ENCODE data around the gene MAP3K15. TPM values are rescaled to one million over a fixed set of nuclear protein-coding genes. Genes with fewer than 3 reads are reported as not detected.
A peak's percentile ranks its signal among the peaks of the same experiment; 100 is the strongest.

MAP3K15 gene
- total RNA-seq, 1 experiment from 2014 or later, result 1.3 TPM

DNA sequence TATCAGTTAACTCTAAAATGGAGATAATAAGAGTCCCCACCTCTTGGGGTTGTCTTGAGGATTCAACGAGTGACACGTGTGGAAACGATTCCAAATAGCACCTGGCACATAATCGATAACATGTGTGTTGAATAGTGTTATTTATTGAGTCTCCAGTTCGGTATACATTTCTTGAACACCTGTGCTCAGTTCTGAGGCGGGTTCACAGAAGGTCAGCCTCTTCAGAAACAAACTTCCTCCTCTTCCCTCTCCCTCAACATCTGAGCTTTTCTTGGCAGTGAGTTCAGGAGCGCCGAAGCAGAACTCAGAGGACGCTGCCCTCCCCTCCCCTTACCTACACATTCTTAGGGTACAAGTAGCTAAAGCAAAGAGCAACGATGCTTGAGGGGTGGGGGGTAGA, 170.6 kb downstream of the MAP3K15 start:
- Histone ChIP-seq H3K79me2 (ENCODE audit: insufficient read depth, low read length) (peaks cover 45% of the 10 kb centered on the region), H3K9me2 (ENCODE audit: insufficient read depth) (no peaks in the 10 kb centered on the region), H4K20me1 (ENCODE audit: insufficient read depth) (no peaks in the 10 kb centered on the region), H3K27me3 (ENCODE audit: insufficient read depth, low read length) (no peaks in the 10 kb centered on the region), H3K9me3 (ENCODE audit: control insufficient read depth in 1 of 2, insufficient read depth in 1 of 2, low read depth in 1 of 2, low read length in 2 of 2) (no peaks in the 10 kb centered on the region), H3K4me1 (ENCODE audit: control insufficient read depth in 1 of 2, insufficient read depth in 2 of 2, low read length in 2 of 2) (peaks cover 3 to 14% of the 10 kb centered on the region in 2 experiments; a peak in 3 of 4 replicates), H3K4me2 (ENCODE audit: low read length) (peak overlapping the region; percentile 80), H3K36me3 (ENCODE audit: control insufficient read depth in 1 of 2, insufficient read depth in 2 of 2, low read length in 2 of 2) (peaks cover 0 to 1% of the 10 kb centered on the region in 2 experiments; a peak in 1 of 4 replicates), H3K4me3 (replicated peaks in 1 of 2; ENCODE audit: low read depth in 1 of 2, low read length in 2 of 2) (peak overlapping the region; percentile 70 to 80), H2AFZ (ENCODE audit: low read depth, low read length, poor library complexity, severe bottlenecking) (no peak overlapping the region), H3K27ac (ENCODE audit: low read depth, low read length) (no peak overlapping the region), H3K9ac (ENCODE audit: low read length) (peak overlapping the region; percentile 79)
- DNase-seq (ENCODE audit: low read depth, low spot score) (no peak), ATAC-seq (no peak)
- TSS peak; percentile 42 for BruUV-seq (replicated peaks)
- CTCF ChIA-PET, result interaction anchor here (0.6 kb wide), 1 partner anchor 10 kb away, joined by 5 read pairs; no protein-coding TSS in a partner anchor
- RAD21 ChIA-PET (ENCODE audit: low non-redundant PET in 1 of 2, low total read pairs in 2 of 2, uncharacterized antibody in 2 of 2, unreplicated experiment in 2 of 2), result no interaction called here
- TF ChIP-seq, protein P1, sequence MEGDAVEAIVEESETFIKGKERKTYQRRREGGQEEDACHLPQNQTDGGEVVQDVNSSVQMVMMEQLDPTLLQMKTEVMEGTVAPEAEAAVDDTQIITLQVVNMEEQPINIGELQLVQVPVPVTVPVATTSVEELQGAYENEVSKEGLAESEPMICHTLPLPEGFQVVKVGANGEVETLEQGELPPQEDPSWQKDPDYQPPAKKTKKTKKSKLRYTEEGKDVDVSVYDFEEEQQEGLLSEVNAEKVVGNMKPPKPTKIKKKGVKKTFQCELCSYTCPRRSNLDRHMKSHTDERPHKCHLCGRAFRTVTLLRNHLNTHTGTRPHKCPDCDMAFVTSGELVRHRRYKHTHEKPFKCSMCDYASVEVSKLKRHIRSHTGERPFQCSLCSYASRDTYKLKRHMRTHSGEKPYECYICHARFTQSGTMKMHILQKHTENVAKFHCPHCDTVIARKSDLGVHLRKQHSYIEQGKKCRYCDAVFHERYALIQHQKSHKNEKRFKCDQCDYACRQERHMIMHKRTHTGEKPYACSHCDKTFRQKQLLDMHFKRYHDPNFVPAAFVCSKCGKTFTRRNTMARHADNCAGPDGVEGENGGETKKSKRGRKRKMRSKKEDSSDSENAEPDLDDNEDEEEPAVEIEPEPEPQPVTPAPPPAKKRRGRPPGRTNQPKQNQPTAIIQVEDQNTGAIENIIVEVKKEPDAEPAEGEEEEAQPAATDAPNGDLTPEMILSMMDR (IDR thresholded peaks at IDR 0.05 in 2 of 3, conservative IDR thresholded peaks at IDR 0.05 in 1 of 3; ENCODE audit: borderline replicate concordance in 1 of 3, insufficient read depth in 1 of 3, low read depth in 2 of 3, low read length in 2 of 3), result no peak
- TF ChIP-seq POLR2A (IDR thresholded peaks at IDR 0.05; ENCODE audit: borderline replicate concordance, extremely low read depth, insufficient read depth, insufficient read length) (no peak), EZH2phosphoT487 (IDR thresholded peaks at IDR 0.05; ENCODE audit: borderline replicate concordance) (no peak), SIN3A (IDR thresholded peaks at IDR 0.05; ENCODE audit: low read depth) (no peak), YY1 (IDR thresholded peaks at IDR 0.05; ENCODE audit: extremely low read depth, insufficient replicate concordance, low read depth, low read length) (no peak), ZFX (IDR thresholded peaks at IDR 0.05) (no peak), EZH2 (IDR thresholded peaks at IDR 0.05) (no peak), CBX3 (IDR thresholded peaks at IDR 0.05; ENCODE audit: low read depth) (no peak), JUND (IDR thresholded peaks at IDR 0.05) (no peak), SRF (IDR thresholded peaks at IDR 0.05; ENCODE audit: low read depth) (no peak), ELF1 (IDR thresholded peaks at IDR 0.05; ENCODE audit: borderline replicate concordance, low read depth) (no peak), SP1 (IDR thresholded peaks at IDR 0.05; ENCODE audit: low read depth) (no peak), POLR2AphosphoS5 (IDR thresholded peaks at IDR 0.05; ENCODE audit: low read depth, low read length) (no peak), FOSL1 (IDR thresholded peaks at IDR 0.05; ENCODE audit: low read depth) (no peak), EGR1 (IDR thresholded peaks at IDR 0.05; ENCODE audit: low read depth) (no peak)
- TF ChIP-seq, protein P2, sequence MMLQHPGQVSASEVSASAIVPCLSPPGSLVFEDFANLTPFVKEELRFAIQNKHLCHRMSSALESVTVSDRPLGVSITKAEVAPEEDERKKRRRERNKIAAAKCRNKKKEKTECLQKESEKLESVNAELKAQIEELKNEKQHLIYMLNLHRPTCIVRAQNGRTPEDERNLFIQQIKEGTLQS (IDR thresholded peaks at IDR 0.05), result no peak
- TF ChIP-seq, protein P3, sequence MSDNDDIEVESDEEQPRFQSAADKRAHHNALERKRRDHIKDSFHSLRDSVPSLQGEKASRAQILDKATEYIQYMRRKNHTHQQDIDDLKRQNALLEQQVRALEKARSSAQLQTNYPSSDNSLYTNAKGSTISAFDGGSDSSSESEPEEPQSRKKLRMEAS (IDR thresholded peaks at IDR 0.05), result no peak
- TF ChIP-seq, protein P4, sequence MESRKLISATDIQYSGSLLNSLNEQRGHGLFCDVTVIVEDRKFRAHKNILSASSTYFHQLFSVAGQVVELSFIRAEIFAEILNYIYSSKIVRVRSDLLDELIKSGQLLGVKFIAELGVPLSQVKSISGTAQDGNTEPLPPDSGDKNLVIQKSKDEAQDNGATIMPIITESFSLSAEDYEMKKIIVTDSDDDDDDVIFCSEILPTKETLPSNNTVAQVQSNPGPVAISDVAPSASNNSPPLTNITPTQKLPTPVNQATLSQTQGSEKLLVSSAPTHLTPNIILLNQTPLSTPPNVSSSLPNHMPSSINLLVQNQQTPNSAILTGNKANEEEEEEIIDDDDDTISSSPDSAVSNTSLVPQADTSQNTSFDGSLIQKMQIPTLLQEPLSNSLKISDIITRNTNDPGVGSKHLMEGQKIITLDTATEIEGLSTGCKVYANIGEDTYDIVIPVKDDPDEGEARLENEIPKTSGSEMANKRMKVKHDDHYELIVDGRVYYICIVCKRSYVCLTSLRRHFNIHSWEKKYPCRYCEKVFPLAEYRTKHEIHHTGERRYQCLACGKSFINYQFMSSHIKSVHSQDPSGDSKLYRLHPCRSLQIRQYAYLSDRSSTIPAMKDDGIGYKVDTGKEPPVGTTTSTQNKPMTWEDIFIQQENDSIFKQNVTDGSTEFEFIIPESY (IDR thresholded peaks at IDR 0.05; ENCODE audit: extremely low read depth, insufficient replicate concordance, low read length), result no peak
- intact Hi-C loops (cut with micrococcal nuclease), result no loop called here
- POLR2A ChIA-PET, result no interaction called here

Data from HCT116 (cell line).